Superior temporal gyrus (tissue), 1 donor: Measurements from ENCODE around the gene MED16.

Experiments used
- DNase-seq: peaks from one replicate; pipeline ENCODE4 v3.0.0-alpha.2; 2016; ENCODE audit errors: extremely low spot score

MED16 gene

GRCh38 chr19:892894-893689, at the start of gene MED16, which contains the start of gene RNU6-9:
Gene MED16, minus strand, starts transcription at chr19:893187. Its CDS starts 2,056 bp downstream, at chr19:891131.
Gene RNU6-9, plus strand, starts transcription at chr19:893484.
- peak; percentile 98 for DNase-seq

- no peak for DNase-seq
Measured at GRCh38 chr19:942133-942645, 49.2 kb upstream of the MED16 start.

DNA sequence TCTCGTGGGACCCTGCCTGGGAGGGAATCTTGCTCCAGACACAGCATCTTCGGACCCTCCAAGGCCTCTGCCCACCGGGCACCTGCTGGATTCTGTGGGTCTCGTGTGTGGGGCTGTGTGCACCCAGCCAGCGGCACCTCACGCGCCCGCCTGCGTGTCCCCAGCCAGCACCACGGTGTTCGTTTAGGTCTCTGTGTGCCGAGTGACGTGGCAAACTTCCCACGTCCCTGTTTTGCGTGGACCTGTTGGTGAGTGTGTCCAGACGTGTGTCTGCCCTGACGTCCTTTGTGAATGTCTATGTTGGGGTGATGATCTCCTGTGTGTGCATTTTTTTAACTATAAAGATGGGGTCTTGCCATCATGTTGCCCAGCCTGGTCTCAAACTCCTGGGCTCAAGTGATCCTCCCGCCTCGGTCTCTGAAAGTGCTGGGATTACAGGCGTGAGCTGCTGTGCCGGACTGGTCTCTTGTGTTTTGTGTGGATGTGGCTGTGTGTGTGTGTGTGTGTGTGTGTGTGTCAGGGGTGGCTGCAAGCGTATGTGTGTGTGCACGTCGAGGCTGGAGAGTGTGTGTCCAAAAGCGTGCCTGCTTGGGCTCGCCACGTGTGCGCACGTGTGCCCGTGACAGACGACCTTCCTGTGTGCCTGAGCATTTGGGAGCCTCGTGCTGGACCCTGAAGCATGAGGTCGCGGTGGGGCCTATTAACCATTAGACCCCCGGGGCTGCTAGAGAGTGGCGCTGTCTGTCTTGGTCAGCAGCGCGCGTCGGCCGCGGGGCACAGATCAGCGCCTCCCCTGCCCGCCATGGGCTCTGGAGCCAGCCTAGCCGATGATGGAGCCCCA, 48.5 kb upstream of the MED16 start:
- DNase-seq = no peak

GRCh38 chr19:940591-941291, 47.8 kb upstream of the MED16 start:
- peak; percentile 67 for DNase-seq

GRCh38 chr19:939922-940321, 46.9 kb upstream of the MED16 start:
- DNase-seq = no peak

- no peak for DNase-seq
Measured at GRCh38 chr19:939439-939838, 46.5 kb upstream of the MED16 start.

DNA sequence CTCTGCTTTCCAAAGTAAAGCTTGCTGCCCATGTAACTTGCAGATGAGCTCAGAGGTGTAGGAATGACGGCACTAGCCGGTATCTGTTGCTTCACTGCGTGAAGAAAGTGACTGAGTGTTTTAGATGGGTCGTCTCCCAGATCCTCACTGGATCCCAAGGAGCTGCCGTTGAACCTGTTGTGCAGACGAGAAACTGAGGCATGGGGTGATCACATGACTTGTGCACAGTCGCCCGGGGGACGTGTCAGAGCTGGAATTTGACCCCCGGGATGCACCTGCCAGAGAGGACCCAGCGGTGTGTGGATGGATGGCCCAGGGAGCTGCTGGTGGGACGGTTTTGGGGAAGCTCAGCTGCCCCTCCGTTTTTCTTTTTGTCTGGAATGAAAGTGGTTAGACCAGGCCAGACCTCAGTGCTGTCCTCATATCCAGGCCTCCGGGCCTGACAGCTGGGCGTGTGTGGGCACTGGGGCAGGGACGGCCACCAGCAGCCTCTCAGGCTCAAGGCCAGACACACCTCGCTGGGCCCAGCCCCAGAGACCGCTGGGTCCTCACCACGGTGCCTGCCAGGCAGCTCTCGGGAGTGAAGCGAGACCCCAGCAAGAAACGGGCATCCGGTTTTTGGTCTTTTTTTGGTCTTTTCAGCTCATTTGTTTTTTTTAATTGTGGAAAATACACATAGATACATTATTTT, 45.4 kb upstream of the MED16 start:
- DNase-seq = no peak

DNA sequence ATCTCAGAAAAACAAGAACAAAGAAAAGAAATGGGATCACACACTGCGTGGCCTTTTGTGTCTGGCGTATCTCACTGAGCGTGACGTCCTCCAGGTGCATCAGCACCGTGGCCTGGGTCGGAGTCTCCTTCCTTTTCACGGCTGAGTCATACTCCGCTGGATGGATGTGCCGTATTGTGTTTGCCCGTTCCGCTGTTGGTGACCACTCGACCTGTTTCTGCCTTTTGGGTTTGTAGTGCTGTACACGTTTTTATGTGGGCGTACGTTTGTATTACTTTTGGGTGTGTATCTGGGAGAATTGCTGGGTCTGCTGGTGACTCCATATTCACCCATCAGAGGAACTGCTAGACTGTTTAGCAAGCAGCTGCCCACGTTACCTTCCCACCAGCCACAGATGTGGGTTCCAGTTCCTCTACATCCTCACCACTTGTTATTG, 44.3 kb upstream of the MED16 start:
- no peak for DNase-seq

- DNase-seq = no peak
Measured at GRCh38 chr19:936175-936546, 43.2 kb upstream of the MED16 start.

DNA sequence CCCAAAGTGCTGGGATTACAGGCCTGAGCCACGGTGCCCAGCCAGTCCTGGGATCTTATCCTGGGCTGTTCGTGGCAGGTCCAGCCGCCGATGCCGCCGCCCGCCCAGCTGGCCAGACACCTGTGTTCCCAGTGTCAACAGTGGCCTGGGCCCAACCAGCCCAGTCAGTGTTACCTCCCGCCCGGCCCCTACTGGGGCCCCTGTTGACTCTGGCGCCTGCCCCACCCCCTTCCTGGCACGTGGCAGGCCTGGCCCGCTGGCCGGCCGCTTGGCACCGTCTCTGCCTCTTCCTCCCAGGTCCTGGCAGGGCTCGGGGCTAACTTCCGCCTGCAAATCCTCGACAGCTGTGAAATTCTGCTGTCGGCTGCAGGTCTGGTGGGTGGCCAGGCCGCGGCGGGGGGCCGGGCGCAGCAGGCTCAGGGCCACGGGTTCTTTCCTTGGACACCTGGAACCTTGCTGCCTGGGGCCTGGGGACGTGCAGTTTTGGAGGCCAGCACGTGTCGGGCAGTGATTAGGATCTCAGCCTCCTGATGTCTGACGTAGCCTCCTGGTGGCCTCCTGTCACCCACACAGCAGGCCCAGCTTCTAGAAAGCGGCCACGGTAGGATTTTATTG, 42.0 kb upstream of the MED16 start:
- peak; percentile 49 for DNase-seq

GRCh38 chr19:934197-934840, 41.3 kb upstream of the MED16 start:
- no peak for DNase-seq

DNA sequence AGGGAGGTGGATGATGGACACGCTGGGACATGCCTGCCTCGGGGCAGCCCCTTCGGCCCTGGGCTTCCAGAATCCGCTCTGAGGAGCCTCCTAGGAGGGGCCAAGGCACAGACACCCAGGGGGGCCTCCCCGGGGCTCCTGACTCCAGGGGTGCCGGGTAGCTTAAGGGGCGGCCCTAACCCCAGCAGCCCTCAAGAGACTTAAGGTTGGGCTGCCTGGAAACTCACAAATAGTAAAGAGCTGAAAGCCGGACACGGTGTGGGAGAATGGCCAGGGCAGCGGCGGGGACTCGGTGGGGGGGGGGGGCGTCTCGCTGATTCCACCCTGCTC, 40.5 kb upstream of the MED16 start:
- DNase-seq = no peak

DNA sequence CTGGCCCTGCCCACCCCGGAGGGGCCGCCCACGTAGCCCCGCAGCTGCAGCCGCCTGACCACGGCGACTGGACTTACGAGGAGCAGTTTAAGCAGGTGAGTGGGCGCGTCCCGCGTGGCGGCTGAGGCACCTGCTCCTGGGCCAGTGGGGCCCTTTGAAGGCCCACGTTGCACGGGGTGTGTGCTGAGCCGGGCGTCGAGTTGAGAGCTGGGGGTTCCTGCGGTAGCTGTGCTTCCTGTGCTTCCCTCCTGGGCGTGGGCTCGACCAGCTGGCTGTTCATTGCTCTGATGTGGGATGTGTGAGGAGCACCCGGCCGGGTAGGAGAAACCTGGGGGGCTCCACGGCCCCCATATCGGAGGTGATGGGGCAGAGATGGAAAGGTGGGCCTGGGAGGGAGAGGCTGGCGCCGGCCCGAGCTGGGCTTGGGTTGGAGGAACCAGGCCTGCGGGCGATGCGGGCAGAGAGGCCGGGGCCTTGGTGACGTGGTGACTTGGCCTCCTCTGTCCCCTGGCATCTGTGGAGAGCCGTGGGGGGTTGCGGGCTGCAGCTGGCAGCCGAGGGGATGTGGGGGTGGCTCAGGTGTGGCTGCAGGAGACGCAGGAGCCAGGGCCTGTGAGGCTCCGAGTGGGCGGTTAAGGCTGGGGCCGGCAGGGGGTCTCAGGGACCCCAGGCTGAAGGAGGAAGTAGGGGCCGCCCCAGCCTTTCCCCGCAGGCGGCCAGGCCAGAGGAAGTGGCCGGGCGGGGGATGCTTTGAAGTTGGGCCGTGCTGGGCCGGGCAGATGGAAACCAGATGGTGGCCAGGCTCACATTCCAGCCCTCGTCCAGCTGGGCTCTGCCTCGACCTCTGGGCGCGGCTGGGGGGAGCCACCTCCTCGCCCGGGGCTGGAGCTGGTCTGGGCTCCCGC, 39.9 kb upstream of the MED16 start:
- DNase-seq = no peak

GRCh38 chr19:931860-932647, 39.1 kb upstream of the MED16 start:
- DNase-seq = no peak

DNA sequence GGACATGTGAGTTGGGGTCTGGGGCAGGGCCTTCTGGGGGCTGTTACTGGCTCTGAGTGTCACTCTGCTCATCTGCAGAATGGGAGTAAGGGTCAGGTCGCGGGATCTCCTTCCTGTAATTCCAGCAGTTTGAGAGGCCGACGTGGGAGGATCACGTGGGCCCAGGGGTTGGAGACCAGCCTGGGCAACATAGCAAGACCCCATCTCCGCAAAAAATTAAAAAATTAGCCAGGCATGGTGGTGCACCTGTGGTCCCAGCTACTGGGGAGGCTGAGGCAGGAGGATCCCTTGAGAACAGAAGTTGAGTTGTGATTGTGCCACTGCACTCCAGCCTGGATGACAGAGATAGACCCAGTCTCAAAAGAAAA, 36.9 kb upstream of the MED16 start:
- no peak for DNase-seq

DNA sequence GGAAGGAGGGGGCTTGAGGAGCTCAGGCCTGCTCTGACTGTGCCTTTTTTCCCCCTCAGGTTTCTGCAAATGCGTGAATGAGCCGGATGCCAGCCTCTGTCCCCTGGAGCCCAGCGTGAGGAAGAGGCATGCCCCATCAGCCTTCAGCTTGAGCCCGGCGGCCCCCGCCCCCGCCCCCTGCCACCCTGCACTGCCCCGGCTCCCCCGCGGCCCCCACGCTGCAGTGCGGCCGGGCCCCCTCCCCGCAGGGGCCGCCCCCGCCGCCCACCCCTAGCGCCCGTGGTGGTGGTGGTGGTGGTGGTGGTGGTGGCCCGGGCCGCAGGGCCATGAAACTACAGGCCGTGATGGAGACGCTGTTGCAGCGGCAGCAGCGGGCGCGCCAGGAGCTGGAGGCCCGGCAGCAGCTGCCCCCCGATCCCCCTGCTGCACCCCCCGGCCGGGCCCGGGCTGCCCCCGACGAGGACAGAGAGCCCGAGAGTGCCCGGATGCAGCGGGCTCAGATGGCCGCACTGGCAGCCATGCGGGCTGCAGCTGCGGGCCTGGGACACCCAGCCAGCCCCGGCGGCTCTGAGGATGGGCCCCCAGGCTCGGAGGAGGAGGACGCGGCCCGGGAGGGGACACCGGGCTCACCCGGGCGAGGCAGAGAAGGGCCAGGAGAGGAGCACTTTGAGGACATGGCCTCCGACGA, 36.4 kb upstream of the MED16 start:
- DNase-seq = no peak

DNA sequence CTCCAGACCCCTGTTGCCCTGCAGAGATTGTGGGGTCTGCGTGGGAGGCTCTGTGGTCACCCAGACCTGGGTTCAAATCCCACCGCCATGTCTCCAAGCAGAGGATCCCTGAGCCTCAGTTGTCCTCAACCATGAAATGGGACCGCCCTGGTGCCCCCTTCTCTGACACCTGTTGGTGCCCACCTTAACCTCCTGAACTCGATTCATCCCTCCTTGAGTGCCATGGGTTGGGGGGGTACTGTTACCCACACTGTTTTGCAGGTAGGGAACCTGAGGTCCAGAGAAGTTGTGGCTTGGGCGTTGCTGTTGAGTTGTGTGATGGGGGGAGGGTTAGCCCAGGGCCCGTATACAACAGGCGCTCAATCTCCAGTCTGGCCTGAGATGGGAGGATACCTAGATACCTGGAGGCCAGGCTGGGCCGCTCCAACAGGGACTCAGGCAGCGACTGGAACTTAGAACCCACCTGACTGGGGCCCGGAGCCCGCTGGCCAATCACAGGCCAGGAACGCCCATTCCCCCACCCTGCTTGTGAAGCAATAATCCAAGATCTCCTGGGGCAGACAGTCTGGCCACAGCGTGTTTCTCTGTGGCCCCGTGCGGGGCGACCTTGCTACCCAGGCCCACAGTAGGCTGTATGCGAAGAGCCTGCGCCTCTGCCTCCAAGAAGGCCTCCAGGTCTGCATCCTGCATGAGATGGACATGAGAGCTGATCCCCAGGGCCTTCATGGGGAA, 35.6 kb upstream of the MED16 start:
- no peak for DNase-seq
